NCI-H345 (cell line): ENCODE results near the gene PGPEP1.
A peak's percentile ranks its signal among the peaks of the same experiment; 100 is the strongest.
"Not testable (repeated sequence)": the region's sequence is repeated elsewhere in the genome, so short reads cannot be mapped to it uniquely, and the experiment has no call there.

Experiments used
- DNase-seq: peaks from one replicate; lab custom pipeline; 2025; lab: John Stamatoyannopoulos, UW

Gene PGPEP1

DNA sequence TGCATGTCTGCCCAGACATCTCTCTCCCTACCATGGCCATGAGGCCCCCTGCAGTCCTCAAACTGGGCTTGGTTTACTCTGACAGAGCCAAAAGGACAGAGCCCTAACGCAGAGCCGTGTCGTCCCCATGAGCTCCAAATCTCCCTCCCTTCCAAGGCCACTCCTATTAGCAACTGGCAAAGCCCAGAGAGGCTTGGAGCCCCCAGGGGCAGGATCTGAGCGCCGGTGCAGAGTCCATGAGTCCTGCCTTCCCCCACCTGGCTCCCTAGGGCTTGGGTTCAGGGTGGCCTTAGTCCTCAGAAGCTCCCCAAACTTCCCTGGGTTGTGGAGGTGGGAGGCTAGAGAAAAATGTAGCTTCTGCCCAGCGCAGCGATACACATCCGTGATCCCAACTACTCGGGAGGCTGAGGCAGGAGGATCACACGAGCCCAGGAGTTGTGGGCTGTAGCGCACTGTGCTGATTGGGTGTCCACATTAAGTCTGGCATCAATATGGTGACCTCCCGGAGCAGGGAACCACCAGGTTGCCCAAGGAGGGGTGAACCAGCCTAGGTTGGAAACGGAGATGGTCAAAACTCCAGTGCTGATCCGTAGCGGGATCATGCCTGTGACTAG is 7.4 kb upstream of the PGPEP1 start:
- no peak for DNase-seq

- no peak for DNase-seq
These were observed 6.7 kb upstream of the PGPEP1 start for GRCh38 chr19:18333680-18334079.

GRCh38 chr19:18336121-18336520 is 4.3 kb upstream of the PGPEP1 start:
- DNase-seq = no peak

- no peak for DNase-seq
These were observed 1.9 kb upstream of the PGPEP1 start for GRCh38 chr19:18338541-18338940.

DNA sequence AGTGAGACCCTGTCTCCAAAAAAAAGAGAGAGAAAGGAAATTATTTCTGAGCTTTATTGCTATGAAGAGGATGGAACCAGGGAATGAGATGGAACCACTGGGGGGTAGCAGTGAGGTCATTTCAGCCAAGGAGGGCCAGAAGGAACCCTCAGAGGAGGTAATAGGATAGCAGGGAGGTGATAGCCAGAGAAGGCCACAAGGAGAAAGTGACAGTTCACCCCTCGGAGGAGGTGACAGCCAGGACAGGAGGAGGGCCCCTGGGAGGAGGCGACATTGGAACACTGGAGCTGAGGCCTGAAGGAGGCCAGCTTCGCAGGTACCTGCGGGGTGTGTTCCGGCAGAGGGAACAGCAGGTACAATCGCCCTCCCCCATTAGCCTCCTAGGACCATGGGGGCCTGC is 675 bp upstream of the PGPEP1 start:
- DNase-seq = no peak

DNA sequence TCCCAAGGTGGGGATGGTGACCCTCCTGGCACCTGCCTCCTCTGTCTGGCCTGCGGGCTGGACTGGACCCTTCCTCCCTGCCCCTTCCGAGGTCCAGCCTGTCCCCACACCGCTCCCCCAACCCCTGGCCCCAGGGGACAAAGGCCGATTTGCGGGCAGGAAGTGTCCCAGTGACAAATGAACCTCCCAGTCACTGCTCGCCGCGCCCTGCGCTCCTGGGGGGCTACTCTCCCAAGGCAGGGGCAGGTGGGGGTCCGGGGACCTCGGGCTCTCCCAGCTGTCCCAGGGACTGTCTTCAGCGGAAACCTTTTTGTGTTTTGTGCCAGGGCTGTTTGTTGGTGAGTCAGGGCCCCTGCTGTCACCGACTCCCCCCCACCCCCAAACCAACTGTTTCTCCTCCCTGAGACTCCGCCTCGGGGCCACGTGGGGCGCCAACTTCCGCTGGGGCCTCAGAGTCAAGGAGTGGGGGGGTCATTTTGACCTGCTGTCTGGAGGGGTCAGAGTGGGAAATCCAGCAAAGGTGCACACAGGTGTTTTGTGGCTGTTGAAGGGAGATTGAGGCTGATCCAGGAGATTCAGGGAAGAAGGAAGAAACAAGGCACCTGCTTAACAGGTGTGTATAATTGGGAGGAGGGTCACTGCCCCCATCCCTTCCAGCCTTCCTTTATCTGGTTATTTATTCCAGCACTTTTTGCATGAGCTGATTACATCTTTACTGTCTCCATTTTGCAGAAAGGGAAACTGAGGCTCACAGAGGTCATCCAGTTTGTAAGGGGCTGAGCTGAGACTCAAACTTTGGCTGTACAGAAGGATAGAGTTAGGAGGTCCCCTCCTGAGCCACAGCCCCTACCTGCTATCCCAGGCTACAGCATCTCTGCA is 831 bp downstream of the PGPEP1 start:
- peak; percentile 14 for DNase-seq

- DNase-seq = no peak
These were observed 1.8 kb downstream of the PGPEP1 start for GRCh38 chr19:18342090-18342632.

DNA sequence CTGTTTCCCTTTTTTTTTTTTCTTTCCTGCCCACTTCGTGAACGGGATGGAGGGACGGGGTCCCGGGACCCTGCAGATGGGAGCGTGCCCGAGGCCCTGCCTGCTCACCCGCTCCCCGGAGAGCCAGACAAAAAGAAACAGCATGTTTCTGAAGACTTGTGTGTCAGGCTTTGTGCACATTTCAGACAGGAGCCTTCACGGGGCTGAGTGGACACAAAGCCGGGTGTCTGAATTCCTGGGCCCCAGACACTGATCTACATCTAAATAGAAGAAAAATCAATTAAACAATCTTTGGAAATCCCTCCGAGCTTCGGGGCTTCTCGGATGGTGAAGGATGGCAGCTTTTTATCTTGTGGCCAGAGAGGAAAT is 4.2 kb downstream of the PGPEP1 start:
- DNase-seq = no peak

DNA sequence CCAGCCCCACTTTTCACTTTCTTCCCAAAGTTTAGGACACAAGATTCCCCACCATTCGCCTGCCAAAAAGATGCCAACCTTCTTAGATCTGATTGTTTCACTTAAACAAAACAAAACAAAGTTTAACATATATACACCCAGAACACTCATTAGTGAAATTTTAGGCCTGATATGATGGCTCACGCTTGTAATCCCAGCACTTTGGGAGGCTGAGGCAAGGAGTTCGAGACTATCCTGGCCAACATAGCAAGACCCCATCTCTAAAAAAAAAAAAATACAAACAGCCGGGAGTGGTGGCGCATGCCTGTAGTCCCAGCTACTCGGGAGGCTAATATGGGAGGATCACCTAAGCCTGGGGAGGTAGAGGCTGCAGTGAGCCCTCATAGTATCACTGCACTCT is 4.9 kb downstream of the PGPEP1 start:
- no peak for DNase-seq

- no peak for DNase-seq
These were observed 5.7 kb downstream of the PGPEP1 start for GRCh38 chr19:18346091-18346490.

DNA sequence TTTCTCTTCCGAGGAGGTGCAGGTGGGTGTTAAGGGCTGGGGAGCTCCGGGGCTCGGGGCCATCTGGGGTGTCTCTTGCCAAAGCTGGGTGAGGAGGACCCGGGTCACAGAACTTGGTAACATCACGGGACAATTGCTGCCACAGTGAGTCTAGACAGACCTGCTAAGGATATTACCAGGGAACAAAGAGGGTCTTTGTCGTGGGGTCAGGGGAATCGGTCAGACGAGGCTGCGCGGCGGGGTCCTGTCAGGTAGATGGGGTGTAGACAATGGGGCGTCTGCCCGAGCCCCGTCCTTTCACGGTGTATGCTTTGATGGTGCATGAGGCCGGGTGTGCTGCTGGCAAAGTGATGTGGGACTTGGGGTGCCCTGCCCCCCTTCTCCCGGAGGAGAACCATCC is 7.8 kb downstream of the PGPEP1 start:
- DNase-seq = no peak

DNA sequence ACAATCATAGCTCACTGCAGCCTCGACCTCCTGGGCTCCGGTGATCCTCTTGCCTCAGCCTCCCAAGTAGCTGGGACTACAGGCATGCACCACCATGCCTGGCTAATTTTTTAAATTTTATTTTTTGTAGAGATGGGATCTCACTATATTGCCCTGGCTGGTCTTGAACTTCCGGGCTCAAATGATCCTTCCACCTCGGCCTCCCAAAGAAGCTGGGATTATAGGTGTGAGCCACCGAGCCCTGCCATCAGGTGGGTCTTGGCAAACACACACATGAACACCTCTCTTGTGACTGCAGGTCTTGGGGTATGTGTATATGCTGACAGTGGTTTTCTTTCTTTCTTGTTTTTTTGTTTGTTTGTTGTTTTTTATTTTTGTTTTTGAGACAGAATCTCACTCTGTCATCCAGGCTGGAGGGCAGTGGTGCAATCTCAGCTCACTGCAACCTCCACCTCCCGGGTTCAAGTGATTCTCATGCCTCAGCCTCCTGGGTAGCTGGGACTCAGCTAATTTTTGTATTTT is 8.5 kb downstream of the PGPEP1 start:
- DNase-seq = not testable (repeated sequence)

DNA sequence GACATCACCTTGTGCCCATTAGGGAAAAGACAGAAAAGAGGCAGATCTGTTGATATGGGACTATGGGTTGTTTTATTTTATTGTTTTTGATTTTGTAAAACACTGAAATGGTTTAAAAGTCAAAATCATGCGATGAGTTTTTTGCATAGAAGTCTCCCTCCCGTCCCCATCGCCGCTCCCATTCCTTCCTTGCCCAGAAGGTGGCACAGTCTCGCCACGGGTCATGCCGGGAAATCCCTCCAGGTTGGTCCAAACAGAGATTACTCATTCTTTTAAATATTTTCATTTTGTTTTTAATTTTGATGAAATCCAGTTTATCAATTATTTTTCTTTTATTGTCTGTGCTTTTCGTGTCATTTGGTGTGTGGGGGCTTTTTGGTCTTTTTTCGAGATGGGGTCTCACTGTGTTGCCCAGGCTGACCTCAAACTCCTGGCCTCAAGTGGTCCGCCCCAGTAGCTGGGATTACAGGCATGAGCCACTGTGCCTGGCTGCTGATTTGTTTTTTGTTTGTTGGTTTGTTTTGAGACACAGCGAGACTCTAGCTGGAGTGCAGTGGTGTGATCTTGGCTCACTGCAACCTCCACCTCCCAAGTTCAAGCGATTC is 9.2 kb downstream of the PGPEP1 start:
- DNase-seq = peak; percentile 8

DNA sequence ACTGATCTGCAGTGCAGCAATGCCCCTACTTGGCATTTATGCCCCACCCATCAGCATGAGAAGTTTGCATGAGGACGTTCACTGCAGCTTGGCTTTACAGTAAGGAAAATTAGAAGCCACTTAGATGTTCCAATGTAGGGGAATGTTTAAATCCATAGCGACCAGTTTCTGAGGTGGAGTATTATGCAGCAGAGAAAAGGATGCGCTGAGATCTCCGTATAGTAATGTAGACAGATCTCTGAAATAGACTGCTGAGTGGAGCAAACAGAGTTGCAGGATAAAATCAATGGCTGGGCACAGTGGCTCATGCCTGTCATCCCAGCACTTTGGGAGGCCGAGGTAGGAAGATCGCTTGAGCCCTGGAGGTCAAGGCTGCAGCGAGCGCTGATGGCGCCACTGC is 10.1 kb downstream of the PGPEP1 start:
- no peak for DNase-seq

GRCh38 chr19:18351544-18351943 is 11.1 kb downstream of the PGPEP1 start:
- DNase-seq = no peak

GRCh38 chr19:18353378-18354005 is 13.1 kb downstream of the PGPEP1 start:
- DNase-seq = no peak

GRCh38 chr19:18354743-18355142 is 14.3 kb downstream of the PGPEP1 start:
- not testable (repeated sequence) for DNase-seq

- no peak for DNase-seq
These were observed 16.6 kb downstream of the PGPEP1 start for GRCh38 chr19:18357041-18357440.

DNA sequence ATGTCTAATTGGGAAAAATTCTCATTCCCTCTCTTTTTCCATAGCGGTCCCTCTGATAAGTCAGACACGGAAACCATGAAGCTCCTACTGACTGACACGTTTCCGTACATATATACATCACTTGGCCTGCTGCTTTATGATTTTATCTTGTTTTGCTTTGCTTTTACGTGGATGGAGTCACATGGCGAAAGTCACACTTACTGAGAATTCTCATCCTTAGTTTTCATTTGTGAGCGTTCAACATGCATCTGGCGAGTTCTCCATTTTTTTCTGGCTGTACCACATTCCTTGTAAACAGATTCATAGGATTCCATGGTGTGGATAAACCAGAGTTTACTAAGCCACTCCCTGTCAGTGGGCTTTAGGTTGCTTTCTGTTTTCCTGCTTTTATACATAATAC is 21.2 kb downstream of the PGPEP1 start:
- no peak for DNase-seq

- no peak for DNase-seq
These were observed 22.6 kb downstream of the PGPEP1 start for GRCh38 chr19:18362934-18363542.

DNA sequence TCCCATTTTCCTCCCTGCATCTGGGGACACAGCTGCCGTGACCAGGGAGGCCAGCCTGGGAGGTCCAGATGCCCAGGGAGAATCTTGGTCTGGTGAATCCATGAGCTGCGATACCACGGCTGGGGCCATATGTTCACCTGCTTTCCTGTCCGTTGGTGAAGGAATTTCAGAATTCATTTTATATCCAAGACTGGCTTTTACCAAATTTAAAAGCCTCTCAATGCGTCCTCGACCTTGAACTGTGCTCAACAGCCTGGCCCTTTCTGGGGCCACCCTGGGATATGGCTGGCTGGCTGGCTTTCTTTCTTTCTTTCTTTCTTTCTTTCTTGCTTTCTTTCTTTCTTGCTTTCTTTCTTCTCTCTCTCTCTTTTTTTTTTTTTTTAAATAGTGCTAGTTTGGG is 23.4 kb downstream of the PGPEP1 start:
- no peak for DNase-seq
